Uterus (tissue), 4 donors: ENCODE results near the gene ZNF689. TPM values are rescaled to one million over a fixed set of nuclear protein-coding genes. Genes with fewer than 3 reads are reported as not detected.
A peak's percentile ranks its signal among the peaks of the same experiment; 100 is the strongest.

ENCODE experiments used
- DNase-seq, 2 donors: peaks; one replicate each; pipeline ENCODE4 v3.0.0-alpha.2; 2019 to 2020
- H3K27ac ChIP-seq, 2 donors: fragments of 200-600 bp; sonication (generic); 1 replicate in 1 of 2; 2 replicates in 1 of 2; pipeline ENCODE4 v1.5.1; 2016 to 2018
- H3K27me3 ChIP-seq, 2 donors: fragments of 200-600 bp; sonication (generic); one replicate each; pipeline ENCODE4 v1.5.1; 2018 to 2019; ENCODE audit warnings: control low read depth in 1 of 2
- H3K36me3 ChIP-seq, 2 donors: fragments of 200-600 bp; sonication (generic); one replicate each; pipeline ENCODE4 v1.5.1; 2019; ENCODE audit warnings: control low read depth in 1 of 2
- H3K4me1 ChIP-seq, 2 donors: fragments of 200-600 bp; sonication (generic); one replicate each; pipeline ENCODE4 v1.5.1; 2018 to 2019; ENCODE audit warnings: control low read depth in 1 of 2
- H3K4me3 ChIP-seq, 2 donors: fragments of 200-600 bp; sonication (generic); 1 replicate in 1 of 2; 2 replicates in 1 of 2; pipeline ENCODE4 v1.5.1; 2018 to 2019; ENCODE audit warnings: mild to moderate bottlenecking in 1 of 2
- H3K9me3 ChIP-seq, 2 donors: fragments of 200-600 bp; sonication (generic); one replicate each; pipeline ENCODE4 v1.5.1; 2019; ENCODE audit warnings: control low read depth in 1 of 2
- CTCF ChIP-seq, 4 experiments: fragments of 200-600 bp in 2 of 4; fragments of 450-650 bp in 2 of 4; sonication (generic) in 2 of 4; IDR thresholded peaks; one replicate each; pipeline ENCODE4 v1.5.1; 2016 to 2019; ENCODE audit warnings: antibody characterized with exemption in 4 of 4, mild to moderate bottlenecking in 2 of 4, moderate library complexity in 1 of 4
- POLR2A ChIP-seq, 2 donors: fragments of 450-650 bp; IDR thresholded peaks; one replicate each; pipeline ENCODE4 v1.6.1; 2016; ENCODE audit warnings: antibody characterized with exemption in 2 of 2, mild to moderate bottlenecking in 1 of 2, moderate library complexity in 1 of 2
- intact Hi-C: fragments of 100-400 bp; cut with DNase I; formaldehyde crosslinking; loops from one replicate; pipeline ENCODE4 v1.15.1; 2023; ENCODE audit warnings: low total_unique reads
- total RNA-seq, 4 donors: library from RNA; depleted of rRNA in 3 of 4; stranded (reverse); fragments of >200 nt in 3 of 4; gene quantifications; one replicate each; pipeline versions ENCODE4 v1.1.0 to v1.2.4, GENCODE V29; 2014 to 2023
- donor health status: DM: yes; HTN: yes; CAD: no.

The ZNF689 gene
- total RNA-seq, 4 donors from 2014 or later = 3.1 to 11.5 (median 7.0) TPM

DNA sequence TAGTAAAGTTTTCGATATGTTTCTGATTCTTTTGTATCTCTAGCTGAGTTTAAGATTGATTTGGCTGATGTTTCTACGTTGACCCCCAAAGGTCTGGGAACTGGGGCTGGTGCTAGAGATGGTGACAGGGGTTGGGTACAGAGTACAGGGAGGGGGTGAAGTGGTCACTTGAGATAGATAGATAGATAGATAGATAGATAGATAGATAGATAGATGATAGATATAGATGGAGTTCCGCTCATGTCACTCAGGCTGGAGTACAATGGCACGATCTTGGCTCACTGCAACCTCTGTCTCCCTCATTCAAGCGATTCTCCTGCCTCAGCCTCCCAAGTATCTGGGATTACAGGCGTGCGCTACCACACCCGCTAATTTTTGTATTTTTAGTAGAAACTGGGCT, 46.2 kb upstream of the ZNF689 start:
- Histone ChIP-seq H3K27ac (peak overlapping the region in 1 of 2 donors; percentile 88), H3K36me3 (no peaks in the 10 kb centered on the region), H3K27me3 (no peaks in the 10 kb centered on the region), H3K4me3 (no peak overlapping the region), H3K4me1 (peaks cover 0 to 20% of the 10 kb centered on the region in 2 donors), H3K9me3 (no peaks in the 10 kb centered on the region)
- intact Hi-C loops = no loop called here
- no peak for DNase-seq
- TF ChIP-seq POLR2A (IDR thresholded peaks at IDR 0.05) (no peak), CTCF (IDR thresholded peaks at IDR 0.05) (no peak)

- Histone ChIP-seq H3K4me3 (no peak overlapping the region), H3K9me3 (no peaks in the 10 kb centered on the region), H3K4me1 (peaks cover 0 to 16% of the 10 kb centered on the region in 2 donors), H3K36me3 (no peaks in the 10 kb centered on the region), H3K27ac (no peak overlapping the region), H3K27me3 (no peaks in the 10 kb centered on the region)
- intact Hi-C loops = no loop called here
- TF ChIP-seq CTCF (IDR thresholded peaks at IDR 0.05) = no peak
- TF ChIP-seq POLR2A (IDR thresholded peaks at IDR 0.05) = no peak
- DNase-seq = no peak
These were observed 45.7 kb upstream of the ZNF689 start for GRCh38 chr16:30655815-30656347.

DNA sequence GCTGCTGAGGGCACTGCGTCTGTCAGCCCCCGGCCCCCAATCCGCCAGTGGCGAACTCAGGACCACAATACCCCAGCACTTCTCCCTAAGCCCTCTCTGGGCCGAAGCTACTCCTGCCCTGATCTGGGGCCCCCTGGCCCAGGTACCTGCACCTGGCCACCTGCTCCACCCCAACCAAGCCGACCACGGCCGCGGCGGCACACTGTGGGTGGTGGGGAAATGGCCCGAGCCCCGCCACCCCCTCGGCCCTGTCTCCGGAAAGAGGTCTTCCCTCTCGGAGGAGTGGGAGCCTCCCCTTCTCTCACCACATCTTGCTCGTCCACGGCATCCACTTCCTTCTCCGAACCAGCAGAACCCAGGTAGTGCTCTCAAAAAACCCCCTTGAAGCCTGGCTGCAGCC, 44.7 kb upstream of the ZNF689 start:
- no peaks in the 10 kb centered on the region for H3K36me3 ChIP-seq
- TF ChIP-seq CTCF (IDR thresholded peaks at IDR 0.05) (no peak), POLR2A (IDR thresholded peaks at IDR 0.05) (no peak)
- intact Hi-C loops = no loop called here

DNA sequence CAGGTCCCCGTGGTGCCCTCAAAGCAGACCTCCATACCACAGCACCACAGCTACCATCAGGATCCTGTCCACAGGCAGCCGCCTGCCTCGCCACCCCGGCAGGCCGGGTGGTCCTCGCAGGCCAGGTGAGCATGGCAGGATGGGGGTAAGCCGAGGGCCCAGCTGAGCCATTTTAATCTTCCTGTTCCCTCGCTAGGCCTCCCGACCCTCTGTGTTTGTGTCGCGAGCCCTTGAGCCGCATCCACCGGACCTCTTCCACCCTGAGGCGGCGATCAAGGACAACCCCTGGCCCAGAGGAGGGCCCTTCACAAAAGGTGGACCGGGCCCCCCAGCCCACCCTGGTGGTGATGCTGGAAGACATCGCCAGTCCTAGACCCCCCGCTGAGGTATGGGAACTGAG, 42.5 kb upstream of the ZNF689 start:
- H3K9me3 ChIP-seq = no peaks in the 10 kb centered on the region
- H3K27ac ChIP-seq = peak overlapping the region in 1 of 2 donors; percentile 95
- peaks cover 0 to 7% of the 10 kb centered on the region in 2 donors for H3K4me1 ChIP-seq
- TF ChIP-seq POLR2A (IDR thresholded peaks at IDR 0.05) (no peak), CTCF (IDR thresholded peaks at IDR 0.05) (no peak)
- no peaks in the 10 kb centered on the region for H3K27me3 ChIP-seq
- DNase-seq = no peak
- intact Hi-C loops = no loop called here
- H3K36me3 ChIP-seq = no peaks in the 10 kb centered on the region
- no peak overlapping the region for H3K4me3 ChIP-seq

More for the DNA sequence above, 44.7 kb upstream of the ZNF689 start:
- H3K9me3 ChIP-seq = no peaks in the 10 kb centered on the region
- no peak overlapping the region for H3K27ac ChIP-seq
- no peaks in the 10 kb centered on the region for H3K27me3 ChIP-seq
- peaks cover 0 to 7% of the 10 kb centered on the region in 2 donors for H3K4me1 ChIP-seq
- no peak for DNase-seq
- no peak overlapping the region for H3K4me3 ChIP-seq

- H3K4me3 ChIP-seq = peak overlapping the region; percentile 77 to 83
- H3K27me3 ChIP-seq = no peaks in the 10 kb centered on the region
- intact Hi-C loops = no loop called here
- TF ChIP-seq POLR2A (IDR thresholded peaks at IDR 0.05) (no peak), CTCF (IDR thresholded peaks at IDR 0.05) (no peak)
- no peak for DNase-seq
- H3K9me3 ChIP-seq = no peaks in the 10 kb centered on the region
- H3K36me3 ChIP-seq = no peaks in the 10 kb centered on the region
- peaks cover 0 to 7% of the 10 kb centered on the region in 2 donors for H3K4me1 ChIP-seq
- peak overlapping the region; percentile 94 to 95 for H3K27ac ChIP-seq
These were observed 41.8 kb upstream of the ZNF689 start for GRCh38 chr16:30652005-30652296.
